Activated CD8-positive, alpha-beta memory T cell treated with anti-CD3 and anti-CD28 coated beads for 48 hours (primary cell): Measurements from ENCODE around the gene E2F4.

Experiments used
- DNase-seq, 3 experiments: peaks; one replicate each; pipeline ENCODE4 v3.0.0-alpha.2; 2020; ENCODE audit warnings: low read depth in 2 of 3, low spot score in 2 of 3

Gene E2F4

DNA sequence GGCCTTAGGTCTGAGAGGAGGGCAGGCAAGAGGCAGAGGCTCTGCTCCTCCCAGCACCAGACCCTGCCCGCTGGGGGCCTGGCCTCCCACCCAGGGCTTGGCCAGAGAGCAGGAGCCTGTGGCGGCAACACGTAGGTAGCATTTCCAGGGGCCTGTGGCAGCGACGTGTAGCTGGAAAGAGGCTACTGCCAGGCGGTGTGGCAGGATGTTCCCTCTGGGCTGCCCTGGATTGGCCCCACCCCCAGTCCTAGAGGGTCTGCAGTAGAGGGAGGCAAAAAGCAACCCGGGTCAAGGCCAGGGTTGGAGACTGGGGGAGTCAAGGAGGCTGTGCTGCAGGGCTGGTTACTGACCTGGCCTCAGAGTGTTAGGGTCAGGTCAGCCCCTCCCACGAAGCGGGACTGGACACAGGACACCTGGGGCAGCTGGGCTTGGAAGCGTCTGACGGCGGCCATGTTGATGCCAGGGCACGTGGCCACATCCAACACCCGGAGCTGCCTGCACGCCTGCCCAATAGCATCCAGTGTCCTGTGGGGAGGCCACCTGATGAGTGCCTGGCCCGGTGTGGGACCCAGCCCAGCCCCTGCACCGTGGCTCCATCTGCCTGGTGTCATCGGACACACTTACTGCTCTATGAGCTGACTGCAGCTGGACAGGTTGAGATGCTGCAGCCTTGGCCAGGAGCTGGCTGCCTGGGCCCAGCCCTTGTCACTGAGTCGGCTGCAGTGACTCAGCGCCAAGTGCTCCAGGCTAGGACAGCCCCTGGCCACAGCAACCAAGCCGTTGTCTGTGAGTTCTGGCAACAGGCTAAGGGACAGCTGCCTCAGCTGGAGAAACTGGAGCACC is 15.5 kb downstream of the E2F4 start:
- no peak for DNase-seq

DNA sequence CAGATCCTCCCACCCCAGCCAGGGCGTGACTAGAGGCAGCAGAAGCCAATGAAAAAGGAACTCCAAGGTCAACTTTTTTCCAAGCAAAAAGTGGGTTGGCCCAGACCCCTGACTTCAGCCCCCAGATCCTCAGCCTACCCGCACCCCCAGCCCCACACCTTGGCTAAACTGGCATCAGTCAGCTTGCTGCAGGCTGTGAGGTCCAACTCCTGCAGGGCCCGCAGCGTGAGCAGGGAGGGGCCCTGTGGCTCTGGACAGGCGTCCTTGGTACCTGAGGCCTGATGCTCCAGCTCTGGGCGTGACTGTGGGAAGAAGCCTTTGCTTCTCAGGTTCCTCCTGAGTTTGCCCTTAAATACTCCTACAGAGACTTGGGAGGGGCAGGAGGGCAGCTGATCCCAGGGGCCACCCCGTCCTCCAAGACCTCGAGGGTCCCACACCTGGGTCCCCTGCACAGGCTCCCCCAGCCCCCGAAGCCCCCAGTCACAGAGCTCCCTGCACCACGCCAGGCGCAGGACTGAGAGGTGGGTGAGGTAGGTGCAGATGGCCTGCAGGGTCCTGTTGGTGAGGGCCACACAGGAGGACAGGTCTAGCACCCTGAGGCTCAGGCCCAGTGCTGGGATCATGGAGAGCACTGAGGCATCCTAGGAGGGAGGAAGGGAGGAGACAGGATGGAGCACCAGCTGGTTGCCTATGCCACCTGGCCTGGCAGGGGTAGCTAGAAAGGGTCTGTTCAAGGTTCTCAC is 16.4 kb downstream of the E2F4 start:
- no peak for DNase-seq

DNA sequence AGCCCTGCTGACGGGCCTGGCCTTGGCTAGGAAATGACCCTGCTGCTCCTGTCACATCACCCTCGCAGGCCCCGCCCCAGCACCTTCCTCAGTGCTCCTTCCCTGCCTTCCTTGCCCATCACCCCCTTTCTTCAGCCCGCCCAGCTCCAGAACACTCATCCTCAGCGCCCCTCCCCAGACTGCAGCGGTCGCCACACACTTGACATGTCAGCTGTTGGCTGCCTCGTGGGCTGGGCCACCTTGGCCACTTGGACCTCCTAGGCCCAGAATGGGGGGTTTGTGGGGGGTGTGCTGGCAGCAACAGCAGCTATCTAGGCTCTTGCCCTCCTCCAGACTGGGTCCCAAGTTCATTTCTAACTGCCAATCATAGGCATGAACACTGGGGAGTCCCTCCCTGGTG is 17.6 kb downstream of the E2F4 start:
- no peak for DNase-seq

DNA sequence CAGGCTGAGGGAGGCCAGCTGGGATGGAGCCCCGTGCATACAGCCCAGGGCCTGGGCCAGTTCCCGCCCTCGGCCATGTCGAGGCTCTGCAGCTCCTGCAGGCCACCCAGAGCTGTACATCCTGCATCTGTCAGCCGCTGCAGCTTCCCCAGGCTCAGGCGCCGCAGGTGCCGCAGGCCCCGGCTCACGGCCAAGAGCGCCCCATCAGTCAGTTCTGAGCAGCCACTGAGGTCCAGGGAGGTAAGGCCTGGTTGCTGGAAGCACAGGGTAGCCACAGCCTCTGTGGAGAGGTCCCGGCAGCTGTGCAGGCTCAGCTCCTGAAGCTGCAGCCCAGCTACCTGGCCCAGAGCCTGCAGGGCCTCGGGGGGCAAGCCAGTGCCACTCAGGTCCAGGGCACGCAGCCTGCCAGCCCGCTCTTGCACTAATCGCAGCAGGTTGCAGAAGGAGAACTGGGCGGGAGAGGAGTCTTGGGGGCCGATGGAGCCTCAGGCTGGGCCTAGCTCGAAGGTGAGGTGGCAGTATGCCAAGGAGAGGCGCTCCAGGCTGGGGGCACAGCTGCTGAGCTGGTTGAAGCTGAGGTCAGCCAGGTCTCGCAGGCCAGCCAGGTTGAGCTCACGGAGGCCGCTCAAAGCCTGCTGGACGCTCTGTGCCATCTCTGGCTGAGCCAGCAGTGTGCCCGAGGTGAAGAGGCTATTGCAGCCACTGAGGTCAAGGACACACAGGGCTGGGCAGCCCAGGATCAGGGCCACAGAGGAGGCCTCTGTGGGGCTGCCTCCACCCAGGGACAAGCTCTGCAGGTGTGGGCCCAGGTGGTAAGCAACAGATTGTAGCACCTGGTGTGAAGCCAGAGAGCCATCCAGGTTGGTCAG is 18.3 kb downstream of the E2F4 start:
- DNase-seq = no peak

DNA sequence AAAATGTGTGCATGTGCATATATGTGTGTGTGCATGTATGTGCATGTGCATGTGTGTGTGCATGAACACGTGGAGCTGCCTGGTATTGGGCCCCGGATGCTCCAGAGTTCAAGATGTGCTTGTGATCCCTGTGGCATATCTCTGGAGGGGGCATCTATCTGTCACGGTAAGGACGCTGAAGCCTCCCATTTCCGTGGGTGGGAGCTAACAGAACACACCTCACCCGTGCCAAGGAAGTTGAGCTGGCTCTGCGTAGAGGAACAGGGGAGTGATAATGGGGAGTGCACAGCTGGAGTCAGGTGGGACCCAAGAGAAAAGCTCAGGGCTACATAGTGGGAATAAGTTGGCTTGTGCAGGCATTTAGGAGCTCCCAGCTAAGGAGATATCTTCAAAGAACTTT is 19.7 kb downstream of the E2F4 start:
- DNase-seq = no peak

DNA sequence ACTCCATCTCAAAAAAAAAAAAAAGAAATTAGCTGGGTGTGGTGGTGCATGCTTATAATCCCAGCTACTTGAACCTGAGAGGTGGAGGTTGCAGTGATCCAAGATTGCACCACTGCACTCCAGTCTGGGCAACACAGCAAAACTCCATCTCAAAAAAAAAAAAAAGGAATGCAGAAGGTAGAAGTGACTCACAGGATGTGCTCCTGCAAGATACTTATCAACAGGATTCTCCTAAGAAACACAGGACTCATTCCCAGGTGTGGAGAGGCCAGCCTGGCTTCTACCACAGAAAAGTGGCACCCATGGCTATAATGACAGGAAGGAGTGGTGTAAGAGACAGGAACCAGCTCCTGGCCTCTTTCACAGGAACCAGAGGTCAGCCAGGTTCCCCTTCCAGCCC is 20.8 kb downstream of the E2F4 start:
- DNase-seq = no peak

DNA sequence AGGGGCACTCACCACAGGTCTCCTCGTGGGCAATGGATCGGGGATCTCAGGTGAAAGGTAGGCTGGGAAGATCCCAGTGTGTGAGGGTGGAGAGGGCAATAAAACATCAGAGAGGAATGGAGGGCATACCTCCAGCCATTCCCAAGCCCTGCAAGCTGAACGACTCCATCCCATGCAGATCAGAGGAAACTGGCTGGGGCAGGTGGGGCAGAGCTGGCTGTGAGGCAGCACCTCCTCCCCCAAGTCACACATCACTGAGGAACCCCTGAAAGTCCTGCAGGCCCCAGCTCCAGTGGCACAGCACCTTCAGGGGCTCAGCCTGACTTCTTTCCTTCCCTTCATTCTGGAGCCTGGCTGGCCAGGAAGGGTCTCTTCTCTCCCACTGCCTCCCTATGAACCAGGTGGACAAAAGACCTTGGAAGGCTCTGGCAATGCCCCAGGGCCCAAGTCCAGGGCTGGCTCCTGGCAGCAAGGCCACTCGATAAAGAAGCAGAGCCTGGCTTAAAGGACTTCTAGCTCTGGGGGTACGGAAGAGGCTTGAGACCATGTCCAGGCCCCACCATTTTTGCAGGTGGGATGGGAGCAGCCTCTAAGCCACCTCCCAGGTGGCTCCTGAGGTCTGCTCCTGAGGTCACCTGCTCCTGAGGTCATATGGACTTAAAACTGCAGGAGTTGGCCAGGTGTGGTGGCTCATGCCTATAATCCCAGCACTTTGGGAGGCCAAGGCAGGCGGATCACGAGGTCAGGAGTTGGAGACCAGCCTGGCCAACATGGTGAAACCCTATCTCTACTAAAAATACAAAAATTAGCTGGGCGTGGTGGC is 21.5 kb downstream of the E2F4 start:
- DNase-seq = no peak

DNA sequence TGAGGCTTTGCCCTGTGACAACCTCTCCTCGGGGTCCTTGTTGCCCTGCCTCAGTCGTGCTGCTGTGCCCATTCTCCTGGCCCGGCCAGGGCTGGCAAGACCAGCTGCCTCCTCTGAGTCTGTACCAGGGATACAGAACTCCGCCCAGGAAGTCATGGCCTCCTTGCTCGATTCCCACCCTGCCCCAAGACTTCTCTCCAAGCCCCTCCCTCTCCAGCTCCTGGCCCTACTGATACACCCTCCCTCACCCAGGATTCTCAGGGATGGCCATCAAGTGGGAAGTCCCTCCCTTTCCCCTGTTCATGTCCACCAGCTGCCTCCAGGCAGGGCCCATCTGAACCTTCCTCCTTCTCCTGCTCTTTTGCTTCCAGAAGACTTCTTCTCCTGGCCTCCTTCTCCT is 23.8 kb downstream of the E2F4 start:
- DNase-seq = no peak

DNA sequence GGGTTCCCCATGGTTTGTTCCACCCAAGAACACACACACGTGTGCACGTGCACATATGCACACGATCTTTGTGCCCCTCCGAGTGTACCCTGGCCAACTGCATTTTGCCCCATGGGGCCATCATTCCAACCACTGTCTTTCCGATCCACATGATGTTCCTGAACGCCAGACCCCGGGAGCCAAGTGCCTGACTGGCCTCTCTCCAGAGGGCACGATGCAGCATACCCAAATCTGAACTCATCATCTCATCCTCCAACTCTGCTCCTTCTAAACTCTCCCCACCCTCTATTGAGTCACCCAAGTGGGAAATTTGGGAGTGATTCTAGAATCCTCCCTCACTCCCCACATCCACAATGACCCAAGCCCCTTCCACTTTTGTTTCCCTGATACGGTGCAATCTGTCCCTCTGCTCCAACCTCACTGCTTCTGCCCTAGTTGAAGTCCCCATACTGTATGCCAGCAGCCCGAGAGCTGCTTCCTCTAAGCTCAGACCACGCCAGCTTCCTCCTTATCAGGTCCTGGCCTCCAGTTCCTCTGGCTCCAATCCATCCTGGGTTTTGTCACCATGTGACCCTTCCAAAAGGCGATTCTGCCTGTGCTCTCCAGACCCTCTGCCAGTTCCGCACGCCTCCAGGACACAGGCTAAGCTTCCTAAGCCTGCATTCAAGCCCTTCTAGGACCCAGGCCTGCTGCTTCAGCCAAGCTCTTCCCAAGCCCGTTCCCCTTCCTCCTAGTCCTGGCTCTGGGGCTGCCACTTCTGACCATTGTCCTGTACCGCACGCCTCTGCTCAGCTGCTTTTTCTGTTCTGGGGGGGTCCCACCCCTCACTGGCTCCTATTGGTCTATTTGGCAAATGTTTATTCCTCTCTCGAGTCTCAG is 24.9 kb downstream of the E2F4 start:
- DNase-seq = no peak

DNA sequence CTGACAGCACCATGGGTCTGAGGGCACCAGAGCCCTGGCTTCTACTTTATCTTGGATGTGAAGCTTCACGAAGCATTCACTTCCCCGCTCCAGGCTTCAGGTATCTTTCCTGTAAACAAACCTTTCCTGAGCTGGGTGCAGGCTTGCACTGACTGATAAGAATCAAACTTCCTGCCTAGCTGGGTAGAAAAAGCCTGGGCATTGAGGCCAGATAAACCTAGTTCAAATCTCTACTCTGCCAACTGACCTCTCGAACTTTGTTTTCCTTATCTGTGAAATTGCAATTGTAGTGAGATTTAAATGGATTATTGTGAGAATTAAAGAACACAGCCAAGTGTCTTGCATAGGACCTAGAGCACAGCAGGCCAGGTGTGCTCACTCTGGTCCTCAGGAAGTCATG is 32.0 kb downstream of the E2F4 start:
- DNase-seq = no peak

DNA sequence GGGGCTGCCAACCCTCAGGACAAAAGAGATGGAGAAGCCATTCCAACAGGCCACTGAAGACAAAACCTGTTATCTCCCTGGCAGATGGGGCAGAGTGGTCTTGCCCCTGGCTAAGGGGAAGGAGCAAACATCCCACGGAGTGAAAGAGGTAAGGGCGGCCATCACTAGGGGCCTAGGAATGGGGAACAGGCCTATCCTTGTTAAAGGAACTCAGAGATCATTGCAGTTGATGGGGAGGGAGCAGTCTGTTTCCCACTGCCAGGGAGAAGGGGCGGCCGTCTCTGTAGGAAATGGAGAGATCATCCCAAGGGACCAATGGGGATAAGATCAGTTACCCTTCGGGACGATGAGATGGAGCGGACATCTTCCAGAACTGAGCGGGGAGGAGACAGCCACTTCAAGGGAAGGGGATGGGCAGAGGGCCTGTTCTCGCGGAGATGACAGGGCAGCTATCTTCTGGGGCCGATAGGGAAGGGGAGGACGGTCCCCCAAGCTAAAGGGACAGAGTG is 34.4 kb downstream of the E2F4 start:
- DNase-seq = no peak

DNA sequence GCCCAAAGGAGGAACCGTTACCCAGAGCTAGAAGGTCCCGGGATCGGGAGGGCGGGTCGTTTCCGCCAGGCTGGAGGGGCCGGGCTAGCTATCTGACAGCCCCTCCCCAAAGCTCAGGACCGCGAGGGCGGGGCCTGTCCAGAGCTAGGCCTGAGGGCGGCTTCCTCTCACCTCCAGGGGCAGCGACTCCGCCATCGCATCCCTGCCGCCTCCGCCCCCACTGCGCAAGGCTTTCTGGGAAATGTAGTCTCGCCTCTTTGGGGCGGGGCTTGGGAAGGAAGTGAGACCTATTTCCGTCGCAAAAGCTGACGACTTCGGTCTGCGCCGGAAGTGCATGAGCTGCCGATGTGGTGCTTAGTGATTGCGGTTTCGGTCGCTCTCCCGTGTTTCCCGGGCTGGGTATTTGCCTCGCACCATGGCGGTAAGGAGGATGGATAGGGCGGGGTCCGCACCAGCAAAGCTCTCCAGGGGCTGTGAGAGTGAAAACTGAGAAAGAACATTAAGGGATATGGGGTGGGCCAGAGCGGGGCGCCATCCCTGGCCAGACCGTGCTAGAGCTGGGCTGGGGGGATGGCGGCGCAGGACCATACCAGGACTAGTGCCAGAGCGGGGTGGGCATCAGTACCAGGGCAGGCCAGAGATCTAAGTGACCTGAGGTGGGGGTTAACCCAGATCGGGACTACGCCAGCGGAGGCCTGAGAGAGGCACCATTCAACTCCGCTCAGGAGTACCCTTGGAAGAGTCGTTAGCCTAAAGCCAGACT is 35.0 kb downstream of the E2F4 start, which contains the start of gene TMEM208:
TSS of gene TMEM208 (plus strand) at position 327 of the 763 bp plus-strand sequence. CDS start at position 416, 89 bp downstream.
- DNase-seq = peak; percentile 97 to 99 (median 98)

DNA sequence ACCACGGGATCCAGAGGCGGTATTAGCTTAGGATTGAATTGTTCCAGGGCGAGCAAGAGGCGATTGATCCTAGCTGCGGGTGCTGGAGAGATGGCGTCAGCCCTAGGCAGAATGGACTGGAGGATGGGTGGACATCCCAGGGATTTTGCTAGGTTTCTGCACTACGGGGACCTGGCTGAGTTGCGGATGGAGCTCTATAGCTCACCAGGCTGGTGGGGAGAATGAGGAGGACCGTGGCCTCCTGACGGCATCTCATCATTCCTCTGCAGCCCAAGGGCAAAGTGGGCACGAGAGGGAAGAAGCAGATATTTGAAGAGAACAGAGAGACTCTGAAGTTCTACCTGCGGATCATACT is 35.6 kb downstream of the E2F4 start:
- no peak for DNase-seq

DNA sequence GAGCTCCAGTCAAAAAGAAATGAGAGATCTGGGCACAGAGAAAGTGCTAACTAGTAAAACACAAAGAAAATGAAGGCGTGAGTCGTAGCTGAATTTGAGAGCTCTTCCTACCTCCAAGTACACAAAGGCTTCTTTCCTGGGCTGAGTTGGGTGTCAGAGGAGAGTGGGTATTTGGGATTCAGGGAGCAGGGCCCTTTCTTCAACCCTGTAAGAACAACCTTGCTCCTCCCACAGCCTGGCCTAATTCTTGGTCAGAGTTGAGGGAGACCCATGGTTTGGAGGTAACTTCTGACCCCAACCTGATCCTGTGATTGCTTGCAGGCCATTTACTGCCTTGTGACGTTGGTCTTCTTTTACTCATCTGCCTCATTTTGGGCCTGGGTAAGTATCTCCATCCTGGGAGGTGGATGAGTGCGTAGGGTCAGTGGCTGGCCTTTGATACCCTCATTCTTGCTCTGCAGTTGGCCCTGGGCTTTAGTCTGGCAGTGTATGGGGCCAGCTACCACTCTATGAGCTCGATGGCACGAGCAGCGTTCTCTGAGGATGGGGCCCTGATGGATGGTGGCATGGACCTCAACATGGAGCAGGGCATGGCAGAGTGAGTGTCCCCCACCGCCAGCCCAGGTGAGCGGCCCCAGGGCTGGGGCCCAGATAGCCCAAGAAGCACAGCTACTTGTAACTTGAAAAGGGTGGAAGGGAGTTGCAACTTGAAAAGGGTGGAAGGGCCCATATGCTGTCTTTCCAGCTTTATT is 36.3 kb downstream of the E2F4 start:
- no peak for DNase-seq

DNA sequence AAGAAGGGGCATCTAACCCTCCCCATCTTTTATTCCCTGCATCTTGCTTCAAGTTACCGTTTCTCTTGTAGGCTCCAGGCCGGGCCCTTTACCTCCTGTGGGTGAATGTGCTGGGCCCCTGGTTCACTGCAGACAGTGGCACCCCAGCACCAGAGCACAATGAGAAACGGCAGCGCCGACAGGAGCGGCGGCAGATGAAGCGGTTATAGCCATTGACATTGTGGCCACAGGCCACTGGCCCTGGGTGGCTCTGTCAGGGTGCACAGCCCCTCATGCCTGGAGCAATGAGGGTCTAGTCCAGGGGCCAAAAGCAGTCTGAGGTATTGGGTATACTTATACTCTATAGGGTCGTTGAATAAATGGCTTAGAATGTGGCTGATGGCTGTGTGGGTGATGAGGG is 37.0 kb downstream of the E2F4 start:
- no peak for DNase-seq

DNA sequence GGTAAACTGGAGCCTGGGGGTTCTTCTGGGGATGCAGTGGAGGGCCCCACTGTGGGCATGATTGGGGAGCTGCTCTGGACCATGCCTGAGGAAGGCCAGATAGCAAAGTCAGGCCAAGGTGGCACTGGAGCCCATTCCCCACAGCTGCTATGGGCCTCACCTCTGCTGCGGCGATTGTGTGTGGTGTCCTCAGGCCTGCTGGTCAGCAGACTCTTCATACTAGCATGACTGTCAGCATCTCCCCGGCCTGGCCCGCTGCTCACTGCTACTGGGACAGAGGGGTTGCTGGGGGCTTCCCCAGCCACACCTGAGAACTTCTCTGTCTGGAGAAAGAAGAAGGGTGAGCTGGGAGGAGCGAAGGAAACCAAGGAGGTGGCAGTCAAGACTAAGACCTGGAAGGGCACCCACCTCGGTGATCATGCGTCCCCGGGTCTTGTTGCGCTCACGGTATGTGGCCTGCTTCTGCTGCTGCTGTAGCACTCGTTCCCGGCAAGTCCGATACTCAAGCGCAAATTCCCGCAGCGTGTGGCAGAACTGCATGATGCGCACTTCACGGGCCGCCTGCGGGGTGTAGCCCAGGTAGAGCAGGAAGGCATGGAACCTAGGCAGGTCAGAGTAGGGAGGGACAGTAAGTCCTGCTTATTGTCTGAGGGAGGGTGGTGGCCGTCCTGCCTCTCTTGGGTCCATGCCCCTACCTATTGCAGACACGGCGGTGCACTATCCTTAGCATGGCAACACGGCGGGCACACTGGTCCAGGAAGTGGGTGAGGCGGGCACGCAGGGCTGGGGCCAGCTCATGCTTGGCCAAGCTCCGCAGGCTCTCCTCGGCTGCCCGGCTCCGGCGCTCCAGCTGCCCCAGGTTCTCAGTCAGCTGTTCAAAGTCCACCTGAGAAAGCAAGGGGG is 38.2 kb downstream of the E2F4 start:
- DNase-seq = no peak
